Right forelimb (tissue), 1 donor: ENCODE measurements around the gene GARIN3.
A peak's percentile ranks its signal among the peaks of the same experiment; 100 is the strongest.

Source experiments
- DNase-seq: peaks from one replicate; pipeline ENCODE4 v3.0.0-alpha.2; 2018

The GARIN3 gene

GRCh38 chr5:157184117-157184670, 18.1 kb upstream of the GARIN3 start:
- DNase-seq = no peak

- DNase-seq = no peak
These were observed 16.2 kb upstream of the GARIN3 start for GRCh38 chr5:157182143-157182757.

GRCh38 chr5:157180374-157181264, 14.6 kb upstream of the GARIN3 start, which contains the start of gene ITK:
ITK (plus strand) TSS chr5:157180840; CDS start chr5:157180978, 138 bp downstream.
- no peak for DNase-seq

- DNase-seq = no peak
These were observed 12.9 kb upstream of the GARIN3 start for GRCh38 chr5:157178966-157179365.

GRCh38 chr5:157177953-157178352, 11.9 kb upstream of the GARIN3 start:
- no peak for DNase-seq

- DNase-seq = no peak
These were observed 9.1 kb upstream of the GARIN3 start for GRCh38 chr5:157175071-157175612.

- no peak for DNase-seq
These were observed 6.3 kb upstream of the GARIN3 start for GRCh38 chr5:157172403-157172802.

- DNase-seq = no peak
These were observed 2.2 kb upstream of the GARIN3 start for GRCh38 chr5:157168286-157168685.

GRCh38 chr5:157167214-157167621, 1.2 kb upstream of the GARIN3 start:
- no peak for DNase-seq

GRCh38 chr5:157165668-157166067, 396 bp downstream of the GARIN3 start:
- no peak for DNase-seq

- no peak for DNase-seq
These were observed 803 bp downstream of the GARIN3 start for GRCh38 chr5:157165261-157165660.

GRCh38 chr5:157164521-157164920, 1.5 kb downstream of the GARIN3 start:
- no peak for DNase-seq

GRCh38 chr5:157162919-157163510, 3.0 kb downstream of the GARIN3 start:
- DNase-seq = no peak

- DNase-seq = no peak
These were observed 4.1 kb downstream of the GARIN3 start for GRCh38 chr5:157161996-157162395.

GRCh38 chr5:157160001-157160400, 6.1 kb downstream of the GARIN3 start:
- DNase-seq = no peak

GRCh38 chr5:157159209-157159751, 6.8 kb downstream of the GARIN3 start:
- DNase-seq = no peak

GRCh38 chr5:157157293-157157891, 8.7 kb downstream of the GARIN3 start:
- no peak for DNase-seq

GRCh38 chr5:157155297-157155696, 10.8 kb downstream of the GARIN3 start:
- DNase-seq = no peak

- no peak for DNase-seq
These were observed 15.1 kb downstream of the GARIN3 start for GRCh38 chr5:157150995-157151394.

GRCh38 chr5:157148734-157149615, 17.1 kb downstream of the GARIN3 start:
- peak; percentile 76 for DNase-seq
